HG03025 (cell line): ENCODE data around the gene SLX9.

ENCODE experiments used
- ATAC-seq: cut with Tn5 transposase; IDR thresholded peaks from one replicate; pipeline ENCODE4 v1.9.1; 2021; ENCODE audit warnings: mild to moderate bottlenecking, moderate library complexity; ENCODE audit not compliant: unreplicated experiment, low FRiP score

Gene SLX9

GRCh38 chr21:44943686-44944550 lies 4.1 kb downstream of the SLX9 start:
- no peak for ATAC-seq

GRCh38 chr21:44944596-44944995 lies 4.8 kb downstream of the SLX9 start:
- ATAC-seq, result no peak

GRCh38 chr21:44946254-44947041 lies 6.6 kb downstream of the SLX9 start:
- no peak for ATAC-seq

DNA sequence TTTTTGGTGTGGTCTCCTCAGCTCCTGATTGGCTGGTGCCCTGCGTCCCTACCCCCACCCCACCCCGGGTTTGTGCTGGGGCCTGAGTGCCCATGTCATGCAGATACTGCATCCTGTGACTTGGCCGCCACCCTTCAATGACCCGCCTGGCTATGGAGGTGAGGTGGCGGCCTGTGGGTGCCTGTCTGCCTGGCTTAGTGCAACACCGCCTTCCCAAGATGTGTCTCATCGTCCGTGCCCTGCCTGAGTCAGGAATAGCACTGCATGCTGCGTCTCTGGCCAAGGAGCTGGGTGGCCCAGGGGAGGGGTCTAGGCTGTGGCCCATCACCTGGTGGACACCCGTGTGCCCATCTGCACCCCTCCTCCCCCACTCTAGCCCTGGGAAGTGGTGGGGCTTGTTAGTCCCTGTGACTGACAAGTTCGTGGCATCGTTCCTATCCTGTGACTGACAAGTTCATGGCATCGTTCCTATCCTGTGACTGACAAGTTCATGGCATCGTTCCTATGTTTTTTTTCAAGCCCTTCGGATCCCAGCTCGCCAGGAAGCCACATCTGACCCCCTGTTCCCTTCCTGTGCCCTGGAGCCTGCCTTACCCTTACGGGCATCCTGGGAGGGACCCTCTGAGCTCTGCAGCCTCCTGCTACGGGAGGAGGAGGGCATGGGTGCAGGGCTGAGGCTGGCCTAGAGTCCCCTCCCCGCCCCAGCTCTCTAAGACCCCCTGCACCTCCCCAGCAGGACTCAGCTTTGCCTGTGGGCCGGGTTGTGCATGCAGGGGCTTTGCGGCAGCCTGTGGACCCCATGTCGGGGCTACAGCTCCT lies 7.5 kb downstream of the SLX9 start:
- ATAC-seq, result no peak

DNA sequence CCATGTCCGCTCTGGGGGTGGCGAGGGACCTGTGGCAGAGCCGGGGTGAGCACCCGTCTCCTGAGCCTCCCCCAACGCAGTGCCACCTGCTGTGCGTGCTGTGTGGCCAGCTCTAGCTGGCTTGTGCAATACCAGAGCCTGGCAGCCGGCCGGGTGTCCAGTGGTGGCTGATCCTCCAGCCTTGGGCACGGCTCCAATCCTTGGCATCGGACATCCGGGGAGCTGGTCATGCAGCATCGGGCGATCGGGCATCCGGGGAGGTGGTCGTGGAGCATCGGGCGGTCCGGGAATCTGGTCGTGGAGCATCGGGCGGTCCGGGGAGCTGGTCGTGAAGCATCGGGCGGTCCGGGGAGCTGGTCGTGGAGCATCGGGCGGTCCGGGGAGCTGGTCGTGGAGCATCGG lies 8.1 kb downstream of the SLX9 start:
- ATAC-seq, result no peak

DNA sequence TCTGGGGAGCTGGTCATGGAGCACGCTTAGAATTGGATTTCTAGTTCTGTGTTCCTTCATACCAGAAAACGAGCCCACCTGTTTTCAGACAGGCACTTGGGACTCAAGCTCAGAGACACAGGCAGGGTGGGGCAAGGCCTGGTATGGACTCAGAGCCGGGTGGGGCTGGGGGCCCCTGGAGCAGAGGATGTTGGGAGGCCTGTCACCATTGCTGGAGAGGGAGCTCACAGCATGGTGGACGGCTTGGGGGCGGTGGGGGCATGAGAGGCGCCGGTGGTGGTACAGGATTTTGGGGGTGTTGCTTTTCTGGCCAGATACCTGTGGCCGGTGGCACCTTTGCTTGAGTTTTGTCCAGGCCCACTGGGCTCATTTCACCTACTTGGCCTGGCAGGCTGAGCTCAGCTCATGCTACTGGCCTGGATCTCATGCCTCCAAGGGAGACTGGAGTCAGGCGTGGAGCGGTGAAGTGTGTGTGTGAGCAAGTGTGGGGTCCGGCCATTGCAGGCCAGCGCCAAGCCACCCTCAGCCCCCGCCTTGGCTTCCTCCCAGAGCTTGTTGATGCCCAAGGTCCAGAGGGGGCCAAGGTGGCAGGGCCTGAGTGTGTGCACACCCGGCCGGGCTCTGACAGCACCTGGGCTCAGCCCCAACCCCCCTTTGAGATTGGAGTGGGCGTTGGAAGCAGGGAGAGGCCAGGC lies 8.7 kb downstream of the SLX9 start:
- ATAC-seq, result no peak

- no peak for ATAC-seq
These were observed 9.4 kb downstream of the SLX9 start for GRCh38 chr21:44949161-44949778.

GRCh38 chr21:44949779-44950198 lies 10.0 kb downstream of the SLX9 start:
- no peak for ATAC-seq

DNA sequence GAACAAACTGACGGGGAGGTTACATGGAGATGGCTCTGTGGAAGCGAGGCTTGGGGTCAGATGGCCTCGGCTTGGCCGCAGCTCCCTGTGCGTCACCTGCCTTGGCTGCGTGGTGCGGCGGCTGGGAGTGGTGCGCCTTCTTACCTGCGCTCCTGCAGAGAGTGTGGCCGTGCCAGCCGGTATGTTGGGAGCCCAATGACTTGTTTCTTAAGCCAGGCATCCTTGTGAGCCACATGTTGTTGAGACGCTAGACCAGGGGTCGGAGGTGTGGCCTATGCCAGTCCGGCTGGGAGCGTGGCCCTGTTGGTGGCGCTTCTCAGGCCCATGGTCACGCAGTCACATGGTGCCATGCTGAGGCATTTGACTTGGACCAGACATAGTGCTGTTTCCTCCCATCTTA lies 10.5 kb downstream of the SLX9 start:
- ATAC-seq, result no peak

GRCh38 chr21:44951186-44951915 lies 11.5 kb downstream of the SLX9 start:
- ATAC-seq, result no peak

GRCh38 chr21:44952116-44952928 lies 12.5 kb downstream of the SLX9 start:
- no peak for ATAC-seq

- no peak for ATAC-seq
These were observed 13.2 kb downstream of the SLX9 start for GRCh38 chr21:44952929-44953627.

DNA sequence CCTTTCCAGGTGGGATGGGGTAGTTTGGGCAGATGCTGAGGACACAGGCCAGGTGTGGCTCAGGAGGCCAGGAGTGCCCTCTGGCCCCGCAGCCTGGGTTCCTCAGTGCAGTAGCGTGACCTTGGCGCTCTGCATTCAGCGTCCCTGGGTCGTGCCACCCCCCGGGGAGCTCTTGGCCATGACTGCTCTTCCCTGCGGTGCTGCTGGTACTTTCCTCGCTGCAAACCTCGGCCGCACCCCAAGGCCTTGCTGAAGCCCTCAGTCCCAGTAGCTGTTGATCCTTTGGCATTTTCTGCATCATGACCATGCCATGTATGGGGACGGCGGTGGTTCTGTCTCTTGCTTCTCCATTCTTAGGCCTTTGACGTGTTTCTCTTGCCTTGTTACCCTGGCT lies 13.8 kb downstream of the SLX9 start:
- no peak for ATAC-seq

GRCh38 chr21:44954281-44954771 lies 14.5 kb downstream of the SLX9 start:
- ATAC-seq, result no peak

GRCh38 chr21:44955141-44955797 lies 15.4 kb downstream of the SLX9 start:
- ATAC-seq, result no peak

DNA sequence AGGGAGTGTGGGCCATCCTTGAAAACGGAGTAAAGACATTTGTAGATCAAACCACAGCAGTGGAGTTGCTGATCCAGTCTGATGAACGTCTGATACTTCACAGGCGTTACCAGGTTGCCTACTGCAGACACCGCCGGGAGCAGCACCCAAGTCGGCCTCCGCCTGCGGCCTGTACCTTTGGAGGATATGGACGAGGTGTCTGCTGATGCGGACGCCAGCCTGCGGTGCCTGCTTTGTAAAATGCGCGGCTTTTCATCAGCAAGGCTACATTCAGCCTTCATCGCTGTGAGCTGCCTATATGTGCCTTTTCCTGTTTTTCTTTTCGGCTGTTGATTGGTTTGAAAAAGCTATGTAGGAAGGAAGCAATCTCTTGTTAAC lies 16.0 kb downstream of the SLX9 start:
- ATAC-seq, result no peak

GRCh38 chr21:44956356-44957046 lies 16.7 kb downstream of the SLX9 start:
- no peak for ATAC-seq
